Breast epithelium (tissue), 3 donors: Measurements from ENCODE around the gene ATG14.

Experiments
- POLR2A ChIP-seq: fragments of 450-650 bp; IDR thresholded peaks from one replicate; pipeline ENCODE4 v1.6.1; 2016; ENCODE audit warnings: antibody characterized with exemption, mild to moderate bottlenecking, moderate library complexity
- TF ChIP-seq, protein P1 (sequence below), 3 donors: fragments of 450-650 bp; IDR thresholded peaks; one replicate each; pipeline ENCODE4 v1.5.1; 2016 to 2017; ENCODE audit warnings: antibody characterized with exemption in 3 of 3, mild to moderate bottlenecking in 3 of 3, moderate library complexity in 3 of 3

DNA sequence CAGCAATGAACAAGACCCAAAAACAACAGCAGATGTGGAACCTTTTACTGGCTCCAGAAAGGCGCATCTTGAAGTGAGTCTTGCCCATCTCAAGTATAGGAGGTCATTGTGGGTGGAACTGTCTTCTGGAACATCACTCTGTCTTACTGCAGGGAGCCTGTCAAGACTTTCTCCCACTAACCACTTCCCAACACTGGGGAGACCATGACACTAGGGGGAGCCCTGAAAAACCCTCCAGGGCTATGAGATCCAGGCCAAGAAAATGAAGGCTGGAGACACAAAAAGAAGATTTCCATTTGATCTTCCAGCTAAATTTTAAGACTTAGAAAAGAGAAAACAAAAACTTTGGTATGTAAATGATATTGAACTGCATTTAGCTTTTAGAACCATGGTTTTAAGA is 13.5 kb upstream of the ATG14 start:
- TF ChIP-seq, protein P1, sequence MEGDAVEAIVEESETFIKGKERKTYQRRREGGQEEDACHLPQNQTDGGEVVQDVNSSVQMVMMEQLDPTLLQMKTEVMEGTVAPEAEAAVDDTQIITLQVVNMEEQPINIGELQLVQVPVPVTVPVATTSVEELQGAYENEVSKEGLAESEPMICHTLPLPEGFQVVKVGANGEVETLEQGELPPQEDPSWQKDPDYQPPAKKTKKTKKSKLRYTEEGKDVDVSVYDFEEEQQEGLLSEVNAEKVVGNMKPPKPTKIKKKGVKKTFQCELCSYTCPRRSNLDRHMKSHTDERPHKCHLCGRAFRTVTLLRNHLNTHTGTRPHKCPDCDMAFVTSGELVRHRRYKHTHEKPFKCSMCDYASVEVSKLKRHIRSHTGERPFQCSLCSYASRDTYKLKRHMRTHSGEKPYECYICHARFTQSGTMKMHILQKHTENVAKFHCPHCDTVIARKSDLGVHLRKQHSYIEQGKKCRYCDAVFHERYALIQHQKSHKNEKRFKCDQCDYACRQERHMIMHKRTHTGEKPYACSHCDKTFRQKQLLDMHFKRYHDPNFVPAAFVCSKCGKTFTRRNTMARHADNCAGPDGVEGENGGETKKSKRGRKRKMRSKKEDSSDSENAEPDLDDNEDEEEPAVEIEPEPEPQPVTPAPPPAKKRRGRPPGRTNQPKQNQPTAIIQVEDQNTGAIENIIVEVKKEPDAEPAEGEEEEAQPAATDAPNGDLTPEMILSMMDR (IDR thresholded peaks at IDR 0.05), result no peak
- TF ChIP-seq POLR2A, result no peak
